Heart right ventricle (tissue), 16 donors: ENCODE results near the gene MGST2. TPM values are rescaled to one million over a fixed set of nuclear protein-coding genes. Genes with fewer than 3 reads are reported as not detected.

ENCODE experiments used
- ATAC-seq, 8 donors: fragments of 200-7000 bp; cut with Tn5 transposase; one replicate each; pipeline ENCODE4 v1.9.1; 2020; ENCODE audit warnings: mild to moderate bottlenecking in 8 of 8, moderate library complexity in 8 of 8, moderate number of reproducible peaks in 1 of 8
- DNase-seq, 2 donors: peaks; one replicate each; pipeline ENCODE4 v3.0.0-alpha.2; 2020
- H3K27ac ChIP-seq, 10 donors: fragments of 200-600 bp; sonication (generic) in 2 of 10; one replicate each; pipeline versions ENCODE4 v1.5.0 to v1.8.0; 2020 to 2022; ENCODE audit warnings: mild to moderate bottlenecking in 3 of 10
- H3K27me3 ChIP-seq, 7 donors: fragments of 200-600 bp; one replicate each; pipeline ENCODE4 v1.8.0; 2021 to 2022; ENCODE audit warnings: mild to moderate bottlenecking in 2 of 7
- H3K36me3 ChIP-seq, 9 donors: fragments of 200-600 bp; sonication (generic) in 1 of 9; one replicate each; pipeline versions ENCODE4 v1.5.0 to v1.8.0; 2020 to 2022; ENCODE audit warnings: mild to moderate bottlenecking in 2 of 9
- H3K4me1 ChIP-seq, 9 donors: fragments of 200-600 bp; sonication (generic) in 1 of 9; one replicate each; pipeline versions ENCODE4 v1.5.0 to v1.8.0; 2020 to 2022; ENCODE audit warnings: mild to moderate bottlenecking in 4 of 9
- H3K4me3 ChIP-seq, 10 donors: fragments of 200-600 bp; sonication (generic) in 2 of 10; one replicate each; pipeline versions ENCODE4 v1.5.0 to v1.8.0; 2020 to 2022; ENCODE audit warnings: mild to moderate bottlenecking in 7 of 10, moderate library complexity in 2 of 10
- H3K9me3 ChIP-seq, 11 donors: fragments of 200-600 bp in 10 of 11; sonication (generic) in 2 of 11; one replicate each; pipeline versions ENCODE4 v1.5.0 to v1.8.0; 2013 to 2022; ENCODE audit warnings: mild to moderate bottlenecking in 2 of 11, control low read depth in 1 of 11, moderate library complexity in 1 of 11
- CTCF ChIP-seq, 9 donors: fragments of 200-600 bp; sonication (generic) in 2 of 9; IDR thresholded peaks; one replicate each; pipeline versions ENCODE4 v1.5.0 to v1.8.0; 2021 to 2022; ENCODE audit warnings: antibody characterized with exemption in 9 of 9, mild to moderate bottlenecking in 5 of 9, moderate library complexity in 1 of 9
- WGBS, 2 donors: extraction: QIAGEN DNeasy Blood & Tissue Kit; methylation state at CpG; one replicate each; pipeline ENCODE4 v1.1.7; 2013; ENCODE audit warnings: inconsistent platforms in 1 of 2; 5-methylcytosine and 5-hydroxymethylcytosine counted together
- intact Hi-C, 10 donors: fragments of 100-400 bp; cut with DNase I; formaldehyde crosslinking; loops; one replicate each; pipeline versions ENCODE4 v1.11.1 to v1.14.2; 2022
- polyA plus RNA-seq, 2 donors: library from polyadenylated mRNA; stranded (reverse); fragments of 200-250 nt; gene quantifications; one replicate each; pipeline ENCODE4 v1.2.3, GENCODE V29; 2013
- total RNA-seq, 10 donors: library from RNA; stranded (reverse); fragmentation: NEBNext Ultra II Directional in 3 of 10; extraction: Animal tissue kit (Norgen Biotek cat#: 25700) in 3 of 10; gene quantifications; one replicate each; pipeline versions ENCODE4 v1.2.1 to v1.2.4, GENCODE V29; 2021 to 2023
- donor health status: Arrhythmogenic right ventricular cardiomyopathy.
- donor health status: ischemic (EF 13 %, LVEDD 7.1; RV severe dilation, severe dysfunction).
- donor health status: healthy with polysubstance abuse.
- donor health status: DM: no; HTN: yes; CAD: no.
- donor health status: DM: no; HTN: no; CAD: no.
- donor health status: ischemic (EF 25% LVEDD 6.9; RV normal size, moderate dysfunction).
- donor health status: ischemic (EF 25% LVEDD 5.7; RV mildly dilated, moderate dysfunction).
- donor health status: healthy.
- donor health status: DM: yes; HTN: yes; CAD: no.
- donor health status: Ischemic cardiomyopathy.
- donor health status: ischemic (EF 35%, LVEDD 5.7; RV mildly dilated, moderate dysfunction).
- donor health status: nonischemic (EF 11% LVEDD 7.7; RV severe dilation, severe dysfunction).
- donor health status: DM: yes; HTN: yes; CAD: no.
- donor health status: PGD.
- donor health status: ischemic (EF 29% LVEDD 5.4; RV normal size, mild dysfunction).
- donor health status: nonischemic (EF 23%, LVEDD 6.1; RV moderate dilation, normal function).

The MGST2 gene
- total and polyA plus RNA-seq, 12 donors, result 97.6 to 203 (median 107) TPM

GRCh38 chr4:139689093-139689722, 23.6 kb downstream of the MGST2 start:
- peaks cover 5 to 51% (median 42%) of the 10 kb centered on the region in 9 donors for H3K4me1 ChIP-seq

GRCh38 chr4:139690419-139690818, 24.8 kb downstream of the MGST2 start:
- Histone ChIP-seq H3K4me1 (peaks cover 5 to 55% (median 41%) of the 10 kb centered on the region in 9 donors), H3K36me3 (peaks cover 0 to 15% (median 7%) of the 10 kb centered on the region in 9 donors), H3K9me3 (no peaks in the 10 kb centered on the region), H3K4me3 (no peak overlapping the region), H3K27me3 (no peaks in the 10 kb centered on the region), H3K27ac (no peak overlapping the region)
- intact Hi-C loops, result no loop called here
- ATAC-seq, result no peak
- DNase-seq, result no peak
- no peak for TF ChIP-seq CTCF (IDR thresholded peaks at IDR 0.05)

More at GRCh38 chr4:139689093-139689722, 23.6 kb downstream of the MGST2 start:
- Histone ChIP-seq H3K27me3 (no peaks in the 10 kb centered on the region), H3K27ac (no peak overlapping the region), H3K4me3 (no peak overlapping the region), H3K36me3 (peaks cover 0 to 20% (median 12%) of the 10 kb centered on the region in 9 donors), H3K9me3 (no peaks in the 10 kb centered on the region)
- ATAC-seq (no peak), DNase-seq (no peak)
- no peak for TF ChIP-seq CTCF (IDR thresholded peaks at IDR 0.05)
- WGBS, 2 donors, result 92 to 97% methylated on average over 6 of the region's 6 CpGs
- intact Hi-C loops, result no loop called here

GRCh38 chr4:139692309-139693012, 26.8 kb downstream of the MGST2 start:
- peaks cover 0 to 32% (median 14%) of the 10 kb centered on the region in 9 donors for H3K36me3 ChIP-seq
- H3K4me1 ChIP-seq, result peaks cover 3 to 37% (median 23%) of the 10 kb centered on the region in 9 donors
- intact Hi-C loops, result no loop called here
- no peak overlapping the region for H3K4me3 ChIP-seq
- ATAC-seq (peak; percentile 59 to 88 (median 86)), DNase-seq (peak in 1 of 2 donors; percentile 42)
- H3K9me3 ChIP-seq, result peaks cover 0 to 9% (median 0%) of the 10 kb centered on the region in 11 donors
- TF ChIP-seq CTCF (IDR thresholded peaks at IDR 0.05), result peak in 6 of 9 donors; percentile 16 to 57 (median 35)
- H3K27ac ChIP-seq, result peak overlapping the region in 4 of 10 donors; percentile 31 to 61 (median 48)
- no peaks in the 10 kb centered on the region for H3K27me3 ChIP-seq
- 26 to 31% methylated on average over 4 of the region's 4 CpGs for WGBS, 2 donors

GRCh38 chr4:139694522-139695107, 29.0 kb downstream of the MGST2 start:
- DNase-seq (no peak), ATAC-seq (no peak)
- H3K27ac ChIP-seq, result no peak overlapping the region
- no peaks in the 10 kb centered on the region for H3K27me3 ChIP-seq
- peaks cover 0 to 9% (median 0%) of the 10 kb centered on the region in 11 donors for H3K9me3 ChIP-seq
- peaks cover 0 to 29% (median 13%) of the 10 kb centered on the region in 9 donors for H3K4me1 ChIP-seq
- no peak for TF ChIP-seq CTCF (IDR thresholded peaks at IDR 0.05)
- WGBS, 2 donors, result 84 to 88% methylated on average over 3 of the region's 3 CpGs
- intact Hi-C loops, result no loop called here
- peaks cover 0 to 49% (median 14%) of the 10 kb centered on the region in 9 donors for H3K36me3 ChIP-seq
- no peak overlapping the region for H3K4me3 ChIP-seq
